IMR-90 (cell line): ENCODE measurements around the gene MARCHF9. TPM values are rescaled to one million over a fixed set of nuclear protein-coding genes. Genes with fewer than 3 reads are reported as not detected.

ENCODE experiments used
- ATAC-seq: fragments of 200-7000 bp; cut with Tn5 transposase; 2 replicates; pipeline ENCODE4 v1.9.1; 2020; ENCODE audit warnings: low read depth, mild to moderate bottlenecking, moderate library complexity
- BruUV-seq: library from RNA; stranded (reverse); fragments of 400-500 nt; replicated peaks from 2 replicates; lab custom pipeline; 2021; lab: Mats Ljungman, UMichigan
- CTCF ChIA-PET: fragments of 300-600 bp; formaldehyde crosslinking; extraction: SDS; loops from one replicate; lab custom pipeline; 2021; ENCODE audit warnings: antibody characterized with exemption; lab: Yijun Ruan, JAX
- POLR2A ChIA-PET: fragments of 300-600 bp; sonication (Branson Sonifier 250); formaldehyde crosslinking; loops from one replicate; lab custom pipeline; 2022; ENCODE audit warnings: antibody characterized with exemption; ENCODE audit not compliant: unreplicated experiment; lab: Charles Lee
- DNase-seq: peaks from one replicate; pipeline ENCODE4 v3.0.0; 2013
- H2AFZ ChIP-seq: replicated peaks from 2 replicates; pipeline ENCODE3; 2013; ENCODE audit warnings: low read length, mild to moderate bottlenecking; ENCODE audit not compliant: poor library complexity
- H2AK5ac ChIP-seq: 2 replicates; pipeline ENCODE4 v1.6.1; 2013; ENCODE audit warnings: low read depth, low read length, inconsistent platforms
- H2AK9ac ChIP-seq: replicated peaks from 2 replicates; pipeline ENCODE3; 2013; ENCODE audit warnings: mild to moderate bottlenecking, low read depth, low read length, moderate library complexity; ENCODE audit not compliant: poor library complexity
- H2BK120ac ChIP-seq: 2 replicates; pipeline ENCODE4 v1.6.1; 2013; ENCODE audit warnings: low read depth, low read length, inconsistent platforms
- H2BK15ac ChIP-seq: 3 replicates; pipeline ENCODE4 v1.6.1; 2013; ENCODE audit warnings: low read depth, low read length, inconsistent platforms
- H2BK20ac ChIP-seq: 2 replicates; pipeline ENCODE4 v1.6.1; 2013; ENCODE audit warnings: low read depth, mild to moderate bottlenecking, inconsistent platforms, low read length, moderate library complexity
- H2BK5ac ChIP-seq: 2 replicates; pipeline ENCODE4 v1.6.1; 2013; ENCODE audit warnings: mild to moderate bottlenecking, low read depth, low read length, inconsistent platforms; ENCODE audit not compliant: poor library complexity, severe bottlenecking
- H3K14ac ChIP-seq: replicated peaks from 2 replicates; pipeline ENCODE4 v1.6.1; 2013; ENCODE audit warnings: low read depth, low read length, inconsistent platforms
- H3K18ac ChIP-seq: 2 replicates; pipeline ENCODE4 v1.6.1; 2013; ENCODE audit warnings: low read depth, low read length, control low read depth
- H3K23ac ChIP-seq: 2 replicates; pipeline ENCODE4 v1.6.1; 2013; ENCODE audit warnings: low read depth, low read length, inconsistent platforms
- H3K27ac ChIP-seq: 2 replicates; pipeline ENCODE4 v1.5.1; 2013; ENCODE audit warnings: mild to moderate bottlenecking, control low read depth, low read length; ENCODE audit not compliant: insufficient read depth
- H3K27me3 ChIP-seq: 2 replicates; pipeline ENCODE4 v1.6.1; 2013; ENCODE audit warnings: low read length; ENCODE audit not compliant: control insufficient read depth, insufficient read depth
- H3K36me3 ChIP-seq: 2 replicates; pipeline ENCODE4 v1.6.1; 2013; ENCODE audit warnings: low read length, mixed read lengths; ENCODE audit not compliant: control insufficient read depth, insufficient read depth
- H3K4ac ChIP-seq: 2 replicates; pipeline ENCODE4 v1.6.1; 2013; ENCODE audit warnings: low read depth, low read length, inconsistent platforms
- H3K4me1 ChIP-seq: 2 replicates; pipeline ENCODE4 v1.6.1; 2013; ENCODE audit warnings: low read length, mixed read lengths; ENCODE audit not compliant: control insufficient read depth, insufficient read depth
- H3K4me2 ChIP-seq: 2 replicates; pipeline ENCODE4 v1.6.1; 2013; ENCODE audit warnings: low read depth, mild to moderate bottlenecking, control low read depth, low read length, moderate library complexity
- H3K4me3 ChIP-seq: 2 replicates; pipeline ENCODE4 v1.5.1; 2013; ENCODE audit warnings: low read depth, mild to moderate bottlenecking, control low read depth, low read length, moderate library complexity; ENCODE audit not compliant: insufficient read depth
- H3K56ac ChIP-seq: 2 replicates; pipeline ENCODE4 v1.6.1; 2013; ENCODE audit warnings: low read length, inconsistent platforms; ENCODE audit not compliant: insufficient read depth; ENCODE audit errors: extremely low read depth
- H3K79me1 ChIP-seq, 2 experiments: 2 replicates each; pipeline ENCODE4 v1.6.1; 2013; ENCODE audit warnings: low read length in 2 of 2, inconsistent platforms in 1 of 2, low read depth in 1 of 2
- H3K9ac ChIP-seq: 2 replicates; pipeline ENCODE4 v1.6.1; 2013; ENCODE audit warnings: low read depth, low read length, control low read depth
- H3K9me1 ChIP-seq: 2 replicates; pipeline ENCODE4 v1.6.1; 2013; ENCODE audit warnings: low read length, inconsistent platforms; ENCODE audit not compliant: insufficient read depth
- H3K9me3 ChIP-seq: 2 replicates; pipeline ENCODE4 v1.6.1; 2013; ENCODE audit warnings: low read length; ENCODE audit not compliant: control insufficient read depth, insufficient read depth
- H4K20me1 ChIP-seq: 2 replicates; pipeline ENCODE4 v1.6.1; 2013; ENCODE audit warnings: low read length, inconsistent platforms; ENCODE audit not compliant: insufficient read depth
- H4K5ac ChIP-seq: 2 replicates; pipeline ENCODE4 v1.6.1; 2013; ENCODE audit warnings: mild to moderate bottlenecking, low read depth, low read length, control low read depth
- H4K8ac ChIP-seq, 2 experiments: 2 replicates each; pipeline ENCODE4 v1.6.1; 2013; ENCODE audit warnings: low read depth in 2 of 2, low read length in 2 of 2, control low read depth in 1 of 2, inconsistent platforms in 1 of 2
- H4K91ac ChIP-seq: 2 replicates; pipeline ENCODE4 v1.6.1; 2013; ENCODE audit warnings: low read depth, low read length, inconsistent platforms; ENCODE audit not compliant: insufficient read depth
- BHLHE40 ChIP-seq: fragments of 150-350 bp; IDR thresholded peaks from 2 replicates; pipeline ENCODE4 v1.6.1; 2016; ENCODE audit warnings: mild to moderate bottlenecking, low read depth, low read length
- CEBPB ChIP-seq: IDR thresholded peaks from 2 replicates; pipeline ENCODE4 v1.6.1; 2012; ENCODE audit warnings: low read depth, low read length, improper control_type of control experiment
- CHD1 ChIP-seq: IDR thresholded peaks from 2 replicates; pipeline ENCODE4 v1.6.1; 2012; ENCODE audit warnings: low read depth, low read length, improper control_type of control experiment
- FOS ChIP-seq: fragments of 150-350 bp; IDR thresholded peaks from 2 replicates; pipeline ENCODE4 v1.6.1; 2016; ENCODE audit warnings: low read depth, low read length
- MAFK ChIP-seq: IDR thresholded peaks from 2 replicates; pipeline ENCODE4 v1.6.1; 2012; ENCODE audit warnings: low read depth, low read length, improper control_type of control experiment
- NFE2L2 ChIP-seq: fragments of 150-350 bp; IDR thresholded peaks from 2 replicates; pipeline ENCODE4 v1.6.1; 2016; ENCODE audit warnings: low read depth, mild to moderate bottlenecking, low read length
- POLR2A ChIP-seq: IDR thresholded peaks from 2 replicates; pipeline ENCODE4 v1.6.1; 2012; ENCODE audit warnings: mild to moderate bottlenecking, low read depth, low read length
- RAD21 ChIP-seq: IDR thresholded peaks from 2 replicates; pipeline ENCODE4 v1.6.1; 2012; ENCODE audit warnings: low read length, improper control_type of control experiment
- SMC3 ChIP-seq: fragments of 150-350 bp; IDR thresholded peaks from 2 replicates; pipeline ENCODE4 v1.6.1; 2016; ENCODE audit warnings: low read depth, mild to moderate bottlenecking, antibody characterized with exemption, low read length, moderate library complexity
- dilution Hi-C: fragments of 300-500 bp; cut with HindIII; formaldehyde crosslinking; loops from one replicate; pipeline ENCODE4 v1.14.3; 2018; ENCODE audit warnings: low sequenced_read_pairs; ENCODE audit not compliant: unreplicated experiment
- in situ Hi-C: fragments of 300-500 bp; cut with MboI; formaldehyde crosslinking; loops from 3 replicates; pipeline ENCODE4 v1.14.3; 2019; ENCODE audit warnings: low sequenced_read_pairs, inconsistent platforms, mixed read lengths
- intact Hi-C: fragments of 100-400 bp; cut with micrococcal nuclease; formaldehyde crosslinking; loops from 2 replicates; pipeline ENCODE4 v1.10.0; 2022
- polyA plus RNA-seq, 3 experiments: library from polyadenylated mRNA; depleted of rRNA; stranded (reverse); fragments of >200 nt; gene quantifications; 2 replicates each; pipeline ENCODE4 v1.2.3, GENCODE V29; 2012; ENCODE audit warnings: low replicate concordance in 1 of 3
- total RNA-seq: library from RNA; depleted of rRNA; stranded (reverse); fragments of >200 nt; gene quantifications from 2 replicates; pipeline ENCODE4 v1.2.3, GENCODE V29; 2012
- TF ChIP-seq, protein P1 (sequence below): fragments of 150-350 bp; IDR thresholded peaks from 2 replicates; pipeline ENCODE4 v1.6.1; 2016; ENCODE audit warnings: low read depth, mild to moderate bottlenecking, low read length, moderate library complexity, borderline replicate concordance
- TF ChIP-seq, protein P2 (sequence below): fragments of 150-350 bp; IDR thresholded peaks from 2 replicates; pipeline ENCODE4 v1.6.1; 2017; ENCODE audit warnings: mild to moderate bottlenecking, antibody characterized with exemption, low read length, low read depth

The MARCHF9 gene
- total and polyA plus RNA-seq, 2 of the 4 experiments (the other 2 are of a cell fraction), result 1.1 to 5.4 TPM

- H2BK120ac ChIP-seq, result no peak overlapping the region
- ATAC-seq (no peak), DNase-seq (no peak)
- H3K4me2 ChIP-seq, result no peak overlapping the region
- H4K8ac ChIP-seq, result no peak overlapping the region
- no peak overlapping the region for H3K4ac ChIP-seq
- intact Hi-C loops, result no loop called here
- no peak overlapping the region for H3K4me3 ChIP-seq
- no peak overlapping the region for H3K14ac ChIP-seq
- dilution Hi-C loops, result no loop called here
- no TSS peak for BruUV-seq
- ChIA-PET POLR2A (no interaction called here), CTCF (interaction anchor here (0.7 to 2.0 kb wide), 2 partner anchors 11 to 16 kb away, joined by 3 to 6 read pairs; partner anchors contain the start of gene TSFM)
- no peaks in the 10 kb centered on the region for H4K20me1 ChIP-seq
- no peak overlapping the region for H3K9ac ChIP-seq
- no peak overlapping the region for H2AFZ ChIP-seq
- H3K27me3 ChIP-seq, result peaks cover 43% of the 10 kb centered on the region
- H4K91ac ChIP-seq, result no peak overlapping the region
- H3K9me1 ChIP-seq, result peaks cover 9% of the 10 kb centered on the region
- H2BK15ac ChIP-seq, result no peak overlapping the region
- H3K56ac ChIP-seq, result no peak overlapping the region
- no peak overlapping the region for H4K5ac ChIP-seq
- no peak overlapping the region for H2AK9ac ChIP-seq
- H2AK5ac ChIP-seq, result no peak overlapping the region
- H3K18ac ChIP-seq, result no peak overlapping the region
- in situ Hi-C loops, result no loop called here
- peaks cover 2% of the 10 kb centered on the region; the same call in 1 of the 2 replicates for H3K9me3 ChIP-seq
- H3K79me1 ChIP-seq, result peaks cover 10 to 14% of the 10 kb centered on the region in 2 experiments; a peak in 3 of 4 replicates
- no peak overlapping the region for H2BK5ac ChIP-seq
- H2BK20ac ChIP-seq, result no peak overlapping the region
- no peak overlapping the region for H3K23ac ChIP-seq
- no peak overlapping the region for H3K27ac ChIP-seq
- peaks cover 11% of the 10 kb centered on the region; the same call in 1 of the 2 replicates for H3K4me1 ChIP-seq
- TF ChIP-seq, protein P1, sequence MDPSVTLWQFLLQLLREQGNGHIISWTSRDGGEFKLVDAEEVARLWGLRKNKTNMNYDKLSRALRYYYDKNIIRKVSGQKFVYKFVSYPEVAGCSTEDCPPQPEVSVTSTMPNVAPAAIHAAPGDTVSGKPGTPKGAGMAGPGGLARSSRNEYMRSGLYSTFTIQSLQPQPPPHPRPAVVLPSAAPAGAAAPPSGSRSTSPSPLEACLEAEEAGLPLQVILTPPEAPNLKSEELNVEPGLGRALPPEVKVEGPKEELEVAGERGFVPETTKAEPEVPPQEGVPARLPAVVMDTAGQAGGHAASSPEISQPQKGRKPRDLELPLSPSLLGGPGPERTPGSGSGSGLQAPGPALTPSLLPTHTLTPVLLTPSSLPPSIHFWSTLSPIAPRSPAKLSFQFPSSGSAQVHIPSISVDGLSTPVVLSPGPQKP, result no peak
- TF ChIP-seq CEBPB, result no peak
- no peak for TF ChIP-seq POLR2A
- no peak for TF ChIP-seq SMC3
- TF ChIP-seq MAFK, result no peak
- TF ChIP-seq, protein P2, sequence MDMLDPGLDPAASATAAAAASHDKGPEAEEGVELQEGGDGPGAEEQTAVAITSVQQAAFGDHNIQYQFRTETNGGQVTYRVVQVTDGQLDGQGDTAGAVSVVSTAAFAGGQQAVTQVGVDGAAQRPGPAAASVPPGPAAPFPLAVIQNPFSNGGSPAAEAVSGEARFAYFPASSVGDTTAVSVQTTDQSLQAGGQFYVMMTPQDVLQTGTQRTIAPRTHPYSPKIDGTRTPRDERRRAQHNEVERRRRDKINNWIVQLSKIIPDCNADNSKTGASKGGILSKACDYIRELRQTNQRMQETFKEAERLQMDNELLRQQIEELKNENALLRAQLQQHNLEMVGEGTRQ, result no peak
- no peak for TF ChIP-seq NFE2L2
- no peak for TF ChIP-seq CHD1
- TF ChIP-seq BHLHE40, result no peak
- TF ChIP-seq FOS, result no peak
- no peak for TF ChIP-seq RAD21
- peaks cover 1% of the 10 kb centered on the region; the same call in 1 of the 2 replicates for H3K36me3 ChIP-seq
These were observed 12.4 kb downstream of the MARCHF9 start for GRCh38 chr12:57767305-57767698.
